ENCODE measurements around the gene OSER1. TPM values are rescaled to one million over a fixed set of nuclear protein-coding genes. Genes with fewer than 3 reads are reported as not detected.

OSER1 gene
- 30.3 and 30.8 TPM in 2 replicates for total RNA-seq

DNA sequence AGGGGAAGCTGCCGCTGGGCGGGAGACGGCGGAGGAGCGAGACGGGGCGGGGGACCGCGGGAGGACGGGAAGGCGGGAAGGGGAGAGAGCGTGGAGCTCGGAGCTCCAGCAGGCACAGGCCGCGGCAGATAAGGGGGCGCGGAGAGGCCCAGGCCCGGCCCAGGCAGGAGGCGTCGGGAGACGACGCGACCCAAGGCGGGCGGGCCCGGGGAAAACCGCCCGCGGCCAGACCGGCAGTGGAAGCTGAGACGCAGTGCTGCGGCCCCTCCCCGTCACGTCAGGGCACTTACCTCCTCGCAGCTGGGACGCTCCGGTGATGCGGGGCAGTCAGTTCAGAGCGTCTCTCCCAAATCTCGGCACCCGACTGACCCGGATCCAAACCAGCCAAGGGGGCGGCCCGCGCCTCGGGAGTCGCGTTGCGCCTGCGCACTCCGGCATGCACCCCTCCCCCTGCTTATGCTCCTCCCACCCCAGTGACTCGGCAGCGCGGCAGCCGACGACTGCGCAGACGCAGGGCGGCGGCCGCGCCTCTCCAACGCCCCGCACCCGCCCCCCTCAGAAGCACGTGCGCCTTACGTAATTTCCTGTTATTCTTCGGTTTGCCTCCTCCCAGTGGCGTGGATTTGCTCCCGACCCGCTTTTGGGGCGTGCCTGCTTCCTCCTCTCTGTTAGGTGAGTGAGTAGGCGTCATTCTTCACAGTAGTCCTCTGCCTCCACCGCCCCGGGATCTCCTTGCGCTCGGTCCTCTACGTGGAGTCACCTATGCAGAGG is at the start of gene OSER1:
Gene OSER1 (minus strand): TSS at position 366 of the 771 bp plus-strand sequence. CDS start 3,814 bp downstream, outside the sequence.

DNA sequence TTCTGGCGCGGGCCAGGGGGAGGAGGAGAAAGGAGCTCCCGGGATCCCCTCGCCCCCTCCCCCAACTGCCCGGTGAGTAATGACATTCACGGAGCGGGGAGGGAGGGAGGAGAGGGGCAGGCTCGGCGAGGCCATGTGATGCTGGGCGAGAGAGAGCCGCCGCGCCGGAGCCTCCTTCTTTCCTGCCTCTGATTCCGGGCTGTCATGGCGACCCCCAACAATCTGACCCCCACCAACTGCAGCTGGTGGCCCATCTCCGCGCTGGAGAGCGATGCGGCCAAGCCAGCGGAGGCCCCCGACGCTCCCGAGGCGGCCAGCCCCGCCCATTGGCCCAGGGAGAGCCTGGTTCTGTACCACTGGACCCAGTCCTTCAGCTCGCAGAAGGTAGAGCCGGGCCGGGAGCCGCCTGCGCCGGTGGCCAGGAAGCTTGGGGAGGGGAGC is 36.6 kb upstream of the OSER1 start, which contains the start of gene GDAP1L1:
Gene GDAP1L1 (plus strand): TSS at position 178 of the 441 bp plus-strand sequence. CDS start 27 bp downstream, at position 205.

DNA sequence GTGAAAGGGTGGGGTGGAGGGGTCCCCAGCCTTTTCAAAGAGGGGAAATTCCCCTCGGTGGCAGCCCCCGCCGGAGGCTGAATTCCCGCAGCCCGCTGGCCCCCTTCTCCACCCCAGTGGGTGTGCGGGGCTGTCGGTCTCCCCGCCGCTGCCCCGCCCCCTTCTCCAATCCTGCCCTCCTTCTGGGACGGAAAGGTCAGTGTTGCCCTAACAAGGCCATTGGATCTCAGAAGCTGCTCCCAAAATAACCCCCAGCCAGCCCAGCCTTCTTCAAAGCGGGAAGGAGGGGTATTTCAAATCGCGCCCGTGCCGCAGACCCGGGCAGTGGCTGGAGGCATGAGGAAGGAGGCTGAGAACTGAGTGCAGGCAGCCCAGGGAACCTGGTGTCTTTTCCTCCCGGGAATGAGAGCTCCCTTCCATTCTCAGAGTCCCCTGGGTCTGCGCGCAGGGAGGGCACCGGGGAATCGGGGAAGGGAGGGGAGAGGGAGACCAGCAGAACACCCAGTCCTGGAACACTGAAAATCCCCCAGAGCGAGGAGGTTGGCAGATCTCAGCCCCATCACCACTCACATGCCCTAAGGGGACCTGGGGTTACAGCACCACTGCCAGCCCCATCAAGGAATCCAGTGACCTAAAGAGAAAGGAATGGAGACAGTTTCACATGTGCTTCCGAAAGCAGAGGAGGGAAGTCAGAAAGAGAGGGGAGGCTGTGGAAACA is 23.4 kb downstream of the OSER1 start, which contains the start of gene JPH2:
Gene JPH2 (minus strand): TSS at position 135 of the 718 bp plus-strand sequence. CDS start 483 bp downstream, outside the sequence.

Other genes starting within 250 kb of the OSER1 start
- 1.4 and 2.1 TPM in 2 replicates for gene JPH2, start 23.6 kb downstream of the OSER1 start, total RNA-seq
- not detected in 2 replicates for gene GDAP1L1, start 36.5 kb upstream of the OSER1 start, total RNA-seq
- gene FITM2, start 100.4 kb upstream of the OSER1 start, total RNA-seq = 7.6 and 8.9 TPM in 2 replicates
- gene R3HDML, start 126.3 kb upstream of the OSER1 start, total RNA-seq = not detected in 2 replicates
- not detected in 2 replicates for gene HNF4A, start 144.9 kb upstream of the OSER1 start, total RNA-seq

All from myometrial cell (primary cell).